HG03457 (cell line): ENCODE data around the gene PCDHB16.
"Not testable (repeated sequence)": the region's sequence is repeated elsewhere in the genome, so short reads cannot be mapped to it uniquely, and the experiment has no call there.

ENCODE experiments used
- ATAC-seq: cut with Tn5 transposase; IDR thresholded peaks from one replicate; pipeline ENCODE4 v1.9.1; 2021; ENCODE audit warnings: moderate number of reproducible peaks; ENCODE audit not compliant: unreplicated experiment

Gene PCDHB16

GRCh38 chr5:141182248-141182647 is at the start of gene PCDHB16:
Gene PCDHB16 (plus strand): TSS chr5:141182387. CDS start chr5:141182560, 173 bp downstream.
- ATAC-seq = no peak

- ATAC-seq = no peak
Observed at GRCh38 chr5:141135030-141135717, 47.0 kb upstream of the PCDHB16 start, which contains the start of gene PCDHB5. Gene PCDHB5 (plus strand): TSS chr5:141135206. CDS start chr5:141135435, 229 bp downstream.

DNA sequence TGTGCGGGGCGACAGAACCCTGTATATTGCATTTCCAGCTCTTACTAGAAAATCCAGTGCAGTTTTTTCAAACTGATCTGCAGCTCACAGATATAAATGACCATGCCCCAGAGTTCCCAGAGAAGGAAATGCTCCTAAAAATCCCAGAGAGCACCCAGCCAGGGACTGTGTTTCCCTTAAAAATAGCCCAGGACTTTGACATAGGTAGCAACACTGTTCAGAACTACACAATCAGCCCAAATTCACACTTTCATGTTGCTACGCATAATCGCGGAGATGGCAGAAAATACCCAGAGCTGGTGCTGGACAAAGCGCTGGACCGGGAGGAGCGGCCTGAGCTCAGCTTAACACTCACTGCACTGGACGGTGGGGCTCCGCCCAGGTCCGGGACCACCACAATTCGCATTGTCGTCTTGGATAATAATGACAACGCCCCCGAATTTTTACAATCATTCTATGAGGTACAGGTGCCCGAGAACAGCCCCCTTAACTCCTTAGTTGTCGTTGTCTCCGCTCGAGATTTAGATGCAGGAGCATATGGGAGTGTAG is 46.4 kb upstream of the PCDHB16 start:
- no peak for ATAC-seq

GRCh38 chr5:141137346-141137745 is 44.8 kb upstream of the PCDHB16 start:
- not testable (repeated sequence) for ATAC-seq

GRCh38 chr5:141149812-141150211 is 32.4 kb upstream of the PCDHB16 start, which contains the start of gene PCDHB6:
Gene PCDHB6 (plus strand): TSS chr5:141150057. CDS start chr5:141150258, 201 bp downstream.
- ATAC-seq = no peak

DNA sequence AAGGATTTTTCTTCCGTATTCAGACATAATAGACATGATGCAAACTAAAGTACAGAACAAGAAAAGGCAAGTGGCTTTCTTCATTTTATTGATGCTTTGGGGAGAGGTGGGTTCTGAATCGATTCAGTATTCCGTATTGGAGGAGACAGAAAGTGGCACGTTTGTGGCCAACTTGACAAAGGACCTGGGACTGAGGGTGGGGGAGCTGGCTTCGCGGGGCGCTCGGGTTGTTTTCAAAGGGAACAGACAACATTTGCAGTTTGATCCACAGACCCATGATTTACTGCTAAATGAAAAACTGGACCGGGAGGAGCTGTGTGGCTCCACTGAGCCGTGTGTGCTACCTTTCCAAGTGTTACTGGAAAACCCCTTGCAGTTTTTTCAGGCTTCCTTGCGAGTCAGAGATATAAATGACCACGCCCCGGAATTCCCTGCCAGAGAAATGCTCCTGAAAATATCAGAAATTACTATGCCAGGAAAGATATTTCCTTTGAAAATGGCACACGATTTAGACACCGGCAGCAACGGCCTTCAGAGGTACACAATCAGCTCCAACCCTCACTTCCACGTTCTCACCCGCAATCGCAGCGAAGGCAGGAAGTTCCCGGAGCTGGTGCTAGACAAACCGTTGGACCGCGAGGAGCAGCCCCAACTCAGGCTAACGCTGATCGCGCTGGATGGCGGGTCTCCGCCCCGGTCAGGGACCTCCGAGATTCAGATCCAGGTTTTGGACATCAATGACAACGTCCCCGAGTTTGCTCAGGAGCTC is 31.8 kb upstream of the PCDHB16 start:
- ATAC-seq = no peak

GRCh38 chr5:141150993-141151325 is 31.2 kb upstream of the PCDHB16 start:
- ATAC-seq = no peak

DNA sequence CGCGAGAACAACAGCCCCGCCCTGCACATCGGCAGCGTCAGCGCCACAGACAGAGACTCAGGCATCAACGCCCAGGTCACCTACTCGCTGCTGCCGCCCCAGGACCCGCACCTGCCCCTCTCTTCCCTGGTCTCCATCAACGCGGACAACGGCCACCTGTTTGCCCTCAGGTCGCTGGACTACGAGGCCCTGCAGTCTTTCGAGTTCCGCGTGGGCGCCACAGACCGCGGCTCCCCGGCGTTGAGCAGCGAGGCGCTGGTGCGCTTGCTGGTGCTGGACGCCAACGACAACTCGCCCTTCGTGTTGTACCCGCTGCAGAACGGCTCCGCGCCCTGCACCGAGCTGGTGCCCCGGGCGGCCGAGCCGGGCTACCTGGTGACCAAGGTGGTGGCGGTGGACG is 30.6 kb upstream of the PCDHB16 start:
- not testable (repeated sequence) for ATAC-seq

DNA sequence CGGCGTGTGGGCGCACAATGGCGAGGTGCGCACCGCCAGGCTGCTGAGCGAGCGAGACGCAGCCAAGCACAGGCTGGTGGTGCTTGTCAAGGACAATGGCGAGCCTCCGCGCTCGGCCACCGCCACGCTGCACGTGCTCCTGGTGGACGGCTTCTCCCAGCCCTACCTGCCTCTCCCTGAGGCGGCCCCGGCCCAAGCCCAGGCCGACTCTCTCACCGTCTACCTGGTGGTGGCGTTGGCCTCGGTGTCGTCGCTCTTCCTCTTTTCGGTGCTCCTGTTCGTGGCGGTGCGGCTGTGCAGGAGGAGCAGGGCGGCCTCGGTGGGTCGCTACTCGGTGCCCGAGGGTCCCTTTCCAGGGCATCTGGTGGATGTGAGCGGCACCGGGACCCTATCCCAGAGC is 30.1 kb upstream of the PCDHB16 start:
- not testable (repeated sequence) for ATAC-seq

GRCh38 chr5:141155540-141156374 is 26.4 kb upstream of the PCDHB16 start:
- no peak for ATAC-seq

DNA sequence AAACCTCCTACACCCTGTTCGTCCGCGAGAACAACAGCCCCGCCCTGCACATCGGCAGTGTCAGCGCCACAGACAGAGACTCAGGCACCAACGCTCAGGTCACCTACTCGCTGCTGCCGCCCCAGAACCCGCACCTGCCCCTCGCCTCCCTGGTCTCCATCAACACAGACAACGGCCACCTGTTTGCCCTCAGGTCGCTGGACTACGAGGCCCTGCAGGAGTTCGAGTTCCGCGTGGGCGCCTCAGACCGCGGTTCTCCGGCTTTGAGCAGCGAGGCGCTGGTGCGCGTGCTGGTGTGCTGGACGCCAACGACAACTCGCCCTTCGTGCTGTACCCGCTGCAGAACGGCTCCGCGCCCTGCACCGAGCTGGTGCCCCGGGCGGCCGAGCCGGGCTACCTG is 24.8 kb upstream of the PCDHB16 start:
- ATAC-seq = not testable (repeated sequence)

DNA sequence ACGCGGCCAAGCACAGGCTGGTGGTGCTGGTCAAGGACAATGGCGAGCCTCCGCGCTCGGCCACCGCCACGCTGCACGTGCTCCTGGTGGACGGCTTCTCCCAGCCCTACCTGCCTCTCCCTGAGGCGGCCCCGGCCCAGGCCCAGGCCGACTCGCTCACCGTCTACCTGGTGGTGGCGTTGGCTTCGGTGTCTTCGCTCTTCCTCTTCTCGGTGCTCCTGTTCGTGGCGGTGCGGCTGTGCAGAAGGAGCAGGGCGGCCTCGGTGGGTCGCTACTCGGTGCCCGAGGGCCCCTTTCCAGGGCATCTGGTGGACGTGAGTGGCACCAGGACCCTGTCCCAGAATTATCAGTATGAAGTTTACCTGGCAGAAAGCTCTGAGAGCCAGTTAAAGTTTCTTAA is 24.3 kb upstream of the PCDHB16 start:
- ATAC-seq = not testable (repeated sequence)

GRCh38 chr5:141172381-141173204 is 9.6 kb upstream of the PCDHB16 start, which contains the start of gene PCDHB7:
Gene PCDHB7 (plus strand): TSS chr5:141172644. CDS start chr5:141172836, 192 bp downstream.
- ATAC-seq = no peak

DNA sequence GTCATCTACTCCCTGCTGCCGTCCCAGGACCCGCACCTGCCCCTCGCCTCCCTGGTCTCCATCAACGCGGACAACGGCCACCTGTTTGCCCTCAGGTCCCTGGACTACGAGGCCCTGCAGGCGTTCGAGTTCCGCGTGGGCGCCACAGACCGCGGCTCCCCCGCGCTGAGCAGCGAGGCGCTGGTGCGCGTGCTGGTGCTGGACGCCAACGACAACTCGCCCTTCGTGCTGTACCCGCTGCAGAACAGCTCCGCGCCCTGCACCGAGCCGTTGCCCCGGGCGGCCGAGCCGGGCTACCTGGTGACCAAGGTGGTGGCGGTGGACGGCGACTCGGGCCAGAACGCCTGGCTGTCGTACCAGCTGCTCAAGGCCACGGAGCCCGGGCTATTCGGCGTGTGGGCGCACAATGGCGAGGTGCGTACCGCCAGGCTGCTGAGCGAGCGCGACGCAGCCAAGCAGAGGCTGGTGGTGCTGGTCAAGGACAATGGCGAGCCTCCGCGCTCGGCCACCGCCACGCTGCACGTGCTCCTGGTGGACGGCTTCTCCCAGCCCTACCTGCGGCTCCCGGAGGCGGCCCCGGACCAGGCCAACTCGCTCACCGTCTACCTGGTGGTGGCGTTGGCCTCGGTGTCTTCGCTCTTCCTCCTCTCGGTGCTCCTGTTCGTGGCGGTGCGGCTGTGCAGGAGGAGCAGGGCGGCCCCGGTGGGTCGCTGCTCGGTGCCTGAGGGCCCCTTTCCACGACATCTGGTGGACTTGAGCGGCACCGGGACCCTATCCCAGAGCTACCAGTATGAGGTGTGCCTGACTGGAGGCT is 7.7 kb upstream of the PCDHB16 start:
- ATAC-seq = not testable (repeated sequence)

- ATAC-seq = no peak
Observed at GRCh38 chr5:141175933-141176332, 6.3 kb upstream of the PCDHB16 start.

- not testable (repeated sequence) for ATAC-seq
Observed at GRCh38 chr5:141177577-141178191, 4.5 kb upstream of the PCDHB16 start, which contains the start of gene PCDHB8. Gene PCDHB8 (plus strand): TSS chr5:141177790. CDS start chr5:141178035, 245 bp downstream.

DNA sequence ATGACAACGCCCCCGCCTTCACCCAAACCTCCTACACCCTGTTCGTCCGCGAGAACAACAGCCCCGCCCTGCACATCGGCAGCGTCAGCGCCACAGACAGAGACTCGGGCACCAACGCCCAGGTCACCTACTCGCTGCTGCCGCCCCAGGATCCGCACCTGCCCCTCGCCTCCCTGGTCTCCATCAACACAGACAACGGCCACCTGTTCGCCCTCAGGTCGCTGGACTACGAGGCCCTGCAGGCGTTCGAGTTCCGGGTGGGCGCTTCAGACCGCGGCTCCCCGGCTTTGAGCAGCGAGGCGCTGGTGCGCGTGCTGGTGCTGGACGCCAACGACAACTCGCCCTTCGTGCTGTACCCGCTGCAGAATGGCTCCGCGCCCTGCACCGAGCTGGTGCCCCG is 2.8 kb upstream of the PCDHB16 start:
- not testable (repeated sequence) for ATAC-seq

GRCh38 chr5:141179876-141180275 is 2.3 kb upstream of the PCDHB16 start:
- ATAC-seq = not testable (repeated sequence)

- ATAC-seq = no peak
Observed at GRCh38 chr5:141180313-141180712, 1.9 kb upstream of the PCDHB16 start.
